ENCODE measurements around the gene CDC26. TPM values are rescaled to one million over a fixed set of nuclear protein-coding genes. Genes with fewer than 3 reads are reported as not detected.

The CDC26 gene
- total RNA-seq, 2 experiments from 2014 or later, result 28.0 to 30.4 TPM

DNA sequence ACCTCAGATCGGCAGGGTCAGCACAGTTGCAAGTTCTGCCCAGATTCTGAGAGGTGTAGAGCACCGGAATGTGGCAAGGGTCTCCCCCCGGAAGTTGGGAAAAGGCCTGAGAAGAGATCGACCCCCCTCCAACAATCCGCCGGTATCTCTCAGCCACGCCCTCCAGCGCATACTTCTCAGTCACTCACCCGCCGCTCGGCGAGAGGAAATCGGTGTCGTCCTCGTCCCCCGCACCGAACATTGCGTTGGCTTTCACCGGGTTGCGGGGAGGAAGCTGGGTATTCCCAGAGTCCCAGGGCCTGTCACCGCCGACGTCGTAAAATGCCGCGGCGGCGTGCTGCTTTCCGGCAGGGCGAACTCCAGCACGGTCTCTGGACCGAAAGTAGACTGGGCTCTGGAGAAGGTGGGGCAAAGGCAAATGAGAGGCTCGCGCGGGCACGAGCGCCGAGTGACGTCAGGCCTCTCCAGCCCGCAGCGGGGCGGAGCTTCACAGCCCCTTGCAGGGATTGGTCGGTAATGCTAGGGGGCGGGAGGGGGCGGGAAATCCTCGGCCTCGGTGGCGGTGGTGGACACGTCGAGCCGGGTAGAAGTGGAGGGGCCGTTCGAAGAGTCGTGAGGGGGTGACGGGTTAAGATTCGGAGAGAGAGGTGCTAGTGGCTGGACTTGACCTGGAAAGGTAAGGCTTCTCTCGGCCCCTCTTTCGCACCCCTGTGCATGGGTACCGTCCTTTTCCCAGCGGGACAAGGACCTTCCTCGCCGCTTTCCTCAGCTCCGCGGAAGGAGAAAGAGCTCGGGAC lies 54.2 kb downstream of the CDC26 start, which contains the start of the genes FKBP15 and SLC31A1:
Gene FKBP15, minus strand, starts transcription at position 275 of the 797 bp plus-strand sequence. Its CDS starts 34 bp downstream, at position 241.
Gene SLC31A1, plus strand, starts transcription at position 542 of the 797 bp plus-strand sequence. CDS start 34,605 bp downstream, outside the sequence.
- H3K27me3 Mint-ChIP-seq, result no peaks in the 10 kb centered on the region
- H3K4me1 Mint-ChIP-seq (ENCODE audit: low read depth), result peaks cover 45% of the 10 kb centered on the region
- ChIA-PET POLR2A (interaction anchor here (0.9 to 3.3 kb wide), 9 partner anchors 11 to 358 kb away, joined by 3 to 20 read pairs (median 4); partner anchors contain the start of genes CDC26 and PRPF4), CTCF (interaction anchor here (0.7 to 4.5 kb wide), 9 partner anchors 12 to 437 kb away, joined by 3 to 35 read pairs (median 4); partner anchors contain the start of genes CDC26 and PRPF4)
- intact Hi-C loops (cut with micrococcal nuclease), result no loop called here
- H3K4me3 Mint-ChIP-seq, result peak within 1 kb of the TSS; percentile 86
- TF ChIP-seq, protein P1, sequence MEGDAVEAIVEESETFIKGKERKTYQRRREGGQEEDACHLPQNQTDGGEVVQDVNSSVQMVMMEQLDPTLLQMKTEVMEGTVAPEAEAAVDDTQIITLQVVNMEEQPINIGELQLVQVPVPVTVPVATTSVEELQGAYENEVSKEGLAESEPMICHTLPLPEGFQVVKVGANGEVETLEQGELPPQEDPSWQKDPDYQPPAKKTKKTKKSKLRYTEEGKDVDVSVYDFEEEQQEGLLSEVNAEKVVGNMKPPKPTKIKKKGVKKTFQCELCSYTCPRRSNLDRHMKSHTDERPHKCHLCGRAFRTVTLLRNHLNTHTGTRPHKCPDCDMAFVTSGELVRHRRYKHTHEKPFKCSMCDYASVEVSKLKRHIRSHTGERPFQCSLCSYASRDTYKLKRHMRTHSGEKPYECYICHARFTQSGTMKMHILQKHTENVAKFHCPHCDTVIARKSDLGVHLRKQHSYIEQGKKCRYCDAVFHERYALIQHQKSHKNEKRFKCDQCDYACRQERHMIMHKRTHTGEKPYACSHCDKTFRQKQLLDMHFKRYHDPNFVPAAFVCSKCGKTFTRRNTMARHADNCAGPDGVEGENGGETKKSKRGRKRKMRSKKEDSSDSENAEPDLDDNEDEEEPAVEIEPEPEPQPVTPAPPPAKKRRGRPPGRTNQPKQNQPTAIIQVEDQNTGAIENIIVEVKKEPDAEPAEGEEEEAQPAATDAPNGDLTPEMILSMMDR (IDR thresholded peaks at IDR 0.05), result no peak
- peaks cover 11% of the 10 kb centered on the region for H3K36me3 Mint-ChIP-seq (ENCODE audit: low read depth)
- H3K27ac Mint-ChIP-seq, result peak within 1 kb of the TSS; percentile 89
- H3K9me3 Mint-ChIP-seq, result no peaks in the 10 kb centered on the region
- peak; percentile 98 for DNase-seq
- peak; percentile 98 for ATAC-seq

DNA sequence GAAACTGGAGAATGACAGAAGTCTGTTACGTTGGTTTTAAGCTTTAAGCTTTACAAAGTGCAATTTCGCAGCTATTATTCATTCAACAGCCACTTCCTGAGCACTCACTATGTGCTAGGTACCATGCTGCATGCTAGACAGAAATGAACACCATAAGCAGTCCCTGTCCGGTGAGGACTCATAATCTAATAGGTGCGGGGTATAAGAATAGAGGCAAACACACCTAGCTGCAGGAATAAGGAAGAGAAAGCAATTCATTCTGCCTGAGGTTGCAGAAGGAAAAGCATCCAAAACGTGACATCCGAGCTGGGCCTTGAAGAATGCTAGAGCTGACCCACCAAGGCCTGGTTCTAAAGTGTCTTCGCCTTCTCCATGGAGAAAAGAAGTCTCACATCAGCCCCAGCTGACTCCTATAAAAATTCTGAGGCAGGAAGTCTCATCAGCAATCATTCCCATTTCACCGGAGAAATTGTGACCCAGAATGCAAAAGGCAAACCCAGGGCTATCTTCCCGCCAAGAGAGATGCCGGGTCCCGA lies 54.8 kb downstream of the CDC26 start:
- POLR2A ChIA-PET, result interaction anchor here (0.8 to 3.3 kb wide), 8 partner anchors 11 to 297 kb away, joined by 3 to 20 read pairs (median 4); partner anchors contain the start of genes CDC26, PRPF4 and WDR31
- H3K9me3 Mint-ChIP-seq, result no peaks in the 10 kb centered on the region
- ATAC-seq, result peak; percentile 25
- CTCF ChIA-PET, result interaction anchor here (1.0 to 4.5 kb wide), 7 partner anchors 12 to 438 kb away, joined by 3 to 35 read pairs (median 4); partner anchors contain the start of genes CDC26 and PRPF4
- intact Hi-C loops (cut with micrococcal nuclease), result no loop called here
- peaks cover 45% of the 10 kb centered on the region for H3K4me1 Mint-ChIP-seq (ENCODE audit: low read depth)
- H3K27me3 Mint-ChIP-seq, result no peaks in the 10 kb centered on the region
- DNase-seq, result peak; percentile 12
- H3K27ac Mint-ChIP-seq, result peak overlapping the region; percentile 89
- H3K4me3 Mint-ChIP-seq, result peak overlapping the region; percentile 86
- TF ChIP-seq, protein P1 (IDR thresholded peaks at IDR 0.05), result no peak
- peaks cover 13% of the 10 kb centered on the region for H3K36me3 Mint-ChIP-seq (ENCODE audit: low read depth)

- Mint-ChIP-seq H3K27me3 (no peaks in the 10 kb centered on the region), H3K4me1 (ENCODE audit: low read depth) (peaks cover 49% of the 10 kb centered on the region), H3K9me3 (no peaks in the 10 kb centered on the region), H3K27ac (peak overlapping the region; percentile 89), H3K4me3 (peak overlapping the region; percentile 86), H3K36me3 (ENCODE audit: low read depth) (peaks cover 14% of the 10 kb centered on the region)
- POLR2A ChIA-PET, result interaction anchor here (0.8 to 3.3 kb wide), 6 partner anchors 55 to 362 kb away, joined by 3 to 20 read pairs (median 4); partner anchors contain the start of genes CDC26, PRPF4 and WDR31
- peak; percentile 76 for DNase-seq
- CTCF ChIA-PET, result interaction anchor here (0.9 to 4.5 kb wide), 8 partner anchors 8 to 108 kb away, joined by 3 to 35 read pairs (median 4); partner anchors contain the start of genes CDC26 and PRPF4
- ATAC-seq, result peak; percentile 41
- TF ChIP-seq, protein P1 (IDR thresholded peaks at IDR 0.05), result no peak
- intact Hi-C loops (cut with micrococcal nuclease), result no loop called here
Measured at GRCh38 chr9:113219969-113220368, 55.4 kb downstream of the CDC26 start.

GRCh38 chr9:113219186-113219936 lies 56.0 kb downstream of the CDC26 start:
- H3K36me3 Mint-ChIP-seq (ENCODE audit: low read depth), result peaks cover 13% of the 10 kb centered on the region
- TF ChIP-seq, protein P1 (IDR thresholded peaks at IDR 0.05), result no peak
- H3K27me3 Mint-ChIP-seq, result no peaks in the 10 kb centered on the region
- ChIA-PET CTCF (interaction anchor here (0.8 to 4.5 kb wide), 8 partner anchors 9 to 107 kb away, joined by 3 to 35 read pairs (median 4); partner anchors contain the start of genes CDC26 and PRPF4), POLR2A (interaction anchor here (0.8 to 3.3 kb wide), 5 partner anchors 55 to 362 kb away, joined by 3 to 20 read pairs (median 4); partner anchors contain the start of genes CDC26, PRPF4 and WDR31)
- peak overlapping the region; percentile 86 for H3K4me3 Mint-ChIP-seq
- peaks cover 52% of the 10 kb centered on the region for H3K4me1 Mint-ChIP-seq (ENCODE audit: low read depth)
- H3K9me3 Mint-ChIP-seq, result no peaks in the 10 kb centered on the region
- peak overlapping the region; percentile 89 for H3K27ac Mint-ChIP-seq
- DNase-seq, result no peak
- no peak for ATAC-seq
- intact Hi-C loops (cut with micrococcal nuclease), result no loop called here

Other genes with a start within 250 kb of the CDC26 start
- gene ZFP37, start 218.8 kb downstream of the CDC26 start, total RNA-seq, result 1 to 10 TPM; 1.3 to 1.4 TPM
- gene SLC31A2, start 124.6 kb downstream of the CDC26 start, total RNA-seq, result 1 to 10 TPM; 1.6 to 3.4 TPM
- gene FKBP15, start 54.3 kb downstream of the CDC26 start, total RNA-seq, result 10 to 100 TPM; 32.5 to 33.7 TPM
- 10 to 100 TPM; 18.3 to 19.2 TPM for gene SLC31A1, start 54.0 kb downstream of the CDC26 start, total RNA-seq
- gene PRPF4, start 86 bp upstream of the CDC26 start, total RNA-seq, result 10 to 100 TPM; 52.9 to 56.5 TPM
- gene RNF183, start 27.8 kb upstream of the CDC26 start, total RNA-seq, result under 1 TPM in 1 of 2 experiments, not detected in 1; 0.27 TPM
- gene WDR31, start 64.7 kb upstream of the CDC26 start, total RNA-seq, result 1 to 10 TPM; 1.3 to 1.4 TPM
- 1 to 10 TPM; 8.2 to 9.1 TPM for gene BSPRY, start 74.0 kb upstream of the CDC26 start, total RNA-seq
- 10 to 100 TPM; 11.6 to 13.3 TPM for gene HDHD3, start 101.4 kb upstream of the CDC26 start, total RNA-seq
- gene ALAD, start 125.7 kb upstream of the CDC26 start, total RNA-seq, result 10 to 100 TPM; 16.2 to 16.3 TPM
- gene POLE3, start 135.1 kb upstream of the CDC26 start, total RNA-seq, result 10 to 100 TPM; 49.0 to 50.9 TPM
- under 1 TPM; 0.74 to 0.83 TPM for gene C9orf43, start 135.2 kb upstream of the CDC26 start, total RNA-seq
- 10 to 100 TPM; 51.0 to 51.5 TPM for gene RGS3, start 188.2 kb upstream of the CDC26 start, total RNA-seq